GM12864 (cell line): ENCODE data around the gene ACO2.
"Not testable (repeated sequence)": the region's sequence is repeated elsewhere in the genome, so short reads cannot be mapped to it uniquely, and the experiment has no call there.

Experiments used
- DNase-seq: peaks from one replicate; pipeline ENCODE4 v3.0.0-alpha.2; 2011; ENCODE audit warnings: low read depth
- H3K4me3 ChIP-seq: 2 replicates; pipeline ENCODE4 v1.5.1; 2011; ENCODE audit warnings: mild to moderate bottlenecking, low read depth, low read length, control low read depth
- CTCF ChIP-seq: IDR thresholded peaks from 2 replicates; pipeline ENCODE4 v1.5.1; 2011; ENCODE audit warnings: low read depth, mild to moderate bottlenecking, moderate library complexity, low read length, control low read depth, inconsistent platforms; ENCODE audit errors: missing control alignments

ACO2 gene

DNA sequence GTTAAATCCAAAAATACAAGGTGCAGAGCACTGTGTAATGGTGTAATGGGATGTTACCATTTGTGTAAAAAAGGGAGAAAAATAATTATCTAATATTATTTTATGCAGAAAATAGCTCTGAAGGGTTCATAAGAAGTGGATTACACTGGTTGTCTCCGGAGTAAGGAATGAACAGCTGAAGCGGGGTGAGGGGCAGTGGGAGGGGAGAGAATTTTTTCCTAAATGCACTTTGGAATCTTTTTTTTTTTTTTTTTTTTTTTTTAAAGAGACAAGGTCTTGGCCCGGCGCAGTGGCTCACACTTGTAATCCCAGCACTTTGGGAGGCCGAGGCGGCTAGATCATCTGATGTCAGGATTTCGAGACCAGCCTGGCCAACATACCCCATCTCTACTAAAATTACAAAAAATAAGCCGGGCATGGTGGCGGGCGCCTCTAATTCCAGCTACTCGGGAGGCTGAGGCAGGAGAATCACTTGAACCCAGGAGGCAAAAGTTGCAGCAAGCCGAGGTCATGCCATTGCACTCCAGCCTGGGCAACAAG, 82.1 kb downstream of the ACO2 start:
- TF ChIP-seq CTCF, result no peak
- no peak overlapping the region for H3K4me3 ChIP-seq
- no peak for DNase-seq

DNA sequence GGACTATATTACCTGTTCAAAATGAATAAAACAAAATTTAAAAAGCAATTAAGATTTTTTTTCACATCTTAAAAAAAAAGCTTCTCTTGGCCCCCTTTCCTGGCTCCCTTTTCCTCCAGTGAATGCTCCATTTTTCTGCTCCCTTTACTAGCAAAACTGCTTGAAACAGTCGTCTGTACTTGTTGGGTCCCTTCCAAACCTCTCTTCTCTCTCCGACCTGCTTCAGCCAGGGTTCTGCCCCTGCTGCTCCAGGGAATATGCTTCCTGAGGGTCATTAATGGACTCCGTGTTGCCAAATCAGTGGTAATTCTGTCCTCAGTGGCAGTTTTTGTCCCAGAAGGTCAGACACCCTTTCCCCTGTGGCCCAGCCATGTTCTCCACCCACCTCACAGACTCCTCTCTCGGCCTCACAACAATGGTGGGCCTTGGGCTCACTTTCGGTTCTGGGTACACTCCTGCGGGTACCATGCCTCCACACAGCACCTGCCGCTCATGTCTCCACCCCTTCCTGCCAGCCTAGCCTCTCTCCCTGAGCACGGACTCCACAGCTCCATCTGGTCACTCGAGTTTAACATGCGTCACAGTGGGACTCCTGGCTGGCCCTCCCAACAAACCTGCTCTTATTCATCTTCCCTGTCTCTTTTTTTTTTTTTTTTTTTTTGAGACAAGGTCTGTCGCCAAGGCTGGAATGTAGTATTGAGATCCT, 83.1 kb downstream of the ACO2 start:
- DNase-seq, result no peak
- no peak for TF ChIP-seq CTCF
- H3K4me3 ChIP-seq, result no peak overlapping the region

GRCh38 chr22:41555325-41555982, 86.5 kb downstream of the ACO2 start:
- no peak overlapping the region for H3K4me3 ChIP-seq
- no peak for TF ChIP-seq CTCF
- no peak for DNase-seq

DNA sequence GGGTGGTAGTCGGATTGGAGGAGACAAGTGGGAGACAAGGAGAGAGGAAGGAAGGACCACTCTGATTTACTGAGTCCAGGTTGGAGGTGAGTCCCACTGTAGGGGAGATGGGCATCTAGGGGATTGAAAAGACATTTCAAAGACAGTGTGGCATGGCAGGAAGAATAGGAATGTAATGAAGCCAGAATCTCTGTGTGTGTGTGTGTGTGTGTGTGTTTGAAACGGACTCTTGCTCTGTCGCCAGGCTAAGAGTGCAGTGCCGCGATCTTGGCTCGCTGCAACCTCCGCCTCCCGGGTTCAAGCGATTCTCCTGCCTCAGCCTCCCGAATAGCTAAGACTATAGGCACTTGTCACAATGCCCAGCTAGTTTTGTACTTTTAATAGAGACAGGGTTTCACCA, 87.6 kb downstream of the ACO2 start:
- no peak for DNase-seq
- TF ChIP-seq CTCF, result no peak

DNA sequence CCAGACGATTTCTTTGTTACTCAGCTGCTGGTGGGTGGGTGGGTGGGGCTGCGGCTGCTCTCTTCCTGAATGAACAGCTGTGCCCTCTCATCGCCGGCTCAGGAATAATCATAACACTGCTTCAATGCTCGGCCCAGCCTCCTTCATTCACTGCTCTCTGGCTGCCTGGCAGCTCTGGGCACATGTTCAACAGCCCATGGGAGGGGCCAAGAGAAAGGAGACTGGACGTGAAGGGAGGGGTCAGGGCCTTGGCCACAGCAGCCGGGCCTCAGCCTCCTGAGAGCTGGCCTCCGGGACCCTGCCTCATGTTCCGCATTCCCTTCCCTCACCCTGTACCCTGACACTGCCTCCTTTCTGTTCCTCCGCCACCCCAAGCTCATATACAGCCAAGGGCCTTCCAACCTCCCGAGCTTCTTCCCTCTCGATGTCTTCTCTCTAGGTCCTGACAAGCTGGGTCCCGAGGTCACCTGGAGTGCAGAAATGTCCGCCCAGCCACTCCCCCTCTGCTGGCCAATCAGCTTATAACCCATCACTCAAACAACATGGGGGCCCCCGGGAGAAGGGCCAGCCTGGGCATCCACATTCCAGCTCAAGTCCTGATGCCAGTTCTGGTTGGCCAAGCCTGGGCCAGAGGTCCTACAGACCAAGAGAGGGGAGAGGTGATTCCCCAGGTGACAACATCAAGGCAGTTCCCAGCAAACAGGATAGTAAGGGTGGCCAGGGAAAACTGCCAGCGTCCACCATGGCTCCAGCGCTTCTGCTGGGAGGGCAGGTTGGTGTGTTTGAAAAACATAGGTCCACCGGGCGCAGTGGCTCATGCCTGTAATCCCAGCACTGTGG, 88.7 kb downstream of the ACO2 start:
- TF ChIP-seq CTCF, result no peak
- DNase-seq, result no peak
- no peak overlapping the region for H3K4me3 ChIP-seq

More for the DNA sequence above, 87.6 kb downstream of the ACO2 start:
- no peak overlapping the region for H3K4me3 ChIP-seq

GRCh38 chr22:41558241-41558630, 89.3 kb downstream of the ACO2 start:
- not testable (repeated sequence) for DNase-seq, H3K4me3 ChIP-seq

DNA sequence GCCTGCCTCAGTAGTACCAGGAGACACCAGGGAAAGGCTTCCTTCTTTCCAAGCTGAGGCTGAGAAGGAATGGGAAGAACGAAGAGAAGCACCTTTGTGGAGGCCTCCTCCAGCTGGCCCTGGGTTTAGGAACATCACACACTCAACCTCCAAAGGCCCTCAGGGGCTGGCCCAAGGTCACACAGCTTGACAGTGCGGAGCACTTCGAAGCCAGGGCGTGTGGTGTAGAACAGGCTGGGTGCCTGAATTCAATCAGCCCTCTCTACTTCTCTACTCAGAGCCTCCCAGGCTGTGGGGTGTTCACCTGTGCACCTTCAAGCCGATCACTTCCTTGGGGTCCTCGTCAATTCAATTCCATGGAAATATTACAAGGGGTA, 91.2 kb downstream of the ACO2 start:
- no peak overlapping the region for H3K4me3 ChIP-seq
- TF ChIP-seq CTCF, result no peak
- no peak for DNase-seq
